ENCODE measurements around the gene OVCH1.

DNA sequence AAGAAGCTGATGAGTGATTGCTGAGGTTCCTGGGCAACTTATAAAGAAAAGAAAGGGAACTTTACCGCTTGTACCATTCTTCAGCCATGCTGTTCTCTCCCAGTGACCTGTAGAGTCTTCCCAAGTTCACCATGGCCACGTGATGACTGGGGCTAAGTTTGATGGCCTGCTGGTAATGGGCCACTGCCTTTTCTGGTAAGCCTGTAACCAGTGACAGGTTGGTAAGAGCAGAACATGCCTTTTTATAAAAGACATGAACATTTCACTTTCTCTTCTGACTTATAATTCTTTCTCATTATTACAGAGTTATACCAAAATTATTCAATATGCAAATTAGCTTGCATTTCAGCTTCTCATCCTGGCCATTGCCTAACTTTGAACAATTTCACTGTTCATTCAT is 20.9 kb upstream of the OVCH1 start:
- TF ChIP-seq CTCF (IDR thresholded peaks at IDR 0.05) (no peak), EZH2 (IDR thresholded peaks at IDR 0.05) (no peak)
